Fibroblast of the conjunctiva (primary cell): ENCODE data around the gene TPPP.

ENCODE experiments used
- DNase-seq: peaks from one replicate; pipeline ENCODE4 v3.0.0-alpha.2; 2010; ENCODE audit warnings: low read depth

The TPPP gene

GRCh38 chr5:665541-665955 lies 27.6 kb downstream of the TPPP start:
- DNase-seq: no peak

- no peak for DNase-seq
These were observed 28.2 kb downstream of the TPPP start for GRCh38 chr5:664994-665360.

GRCh38 chr5:664343-664993 lies 28.7 kb downstream of the TPPP start:
- DNase-seq: no peak

GRCh38 chr5:663436-664342 lies 29.5 kb downstream of the TPPP start:
- DNase-seq: no peak

- DNase-seq: no peak
These were observed 30.3 kb downstream of the TPPP start for GRCh38 chr5:662751-663435.

- no peak for DNase-seq
These were observed 31.0 kb downstream of the TPPP start for GRCh38 chr5:661891-662750.

- DNase-seq: no peak
These were observed 32.6 kb downstream of the TPPP start for GRCh38 chr5:660491-661030.

GRCh38 chr5:659496-660263 lies 33.5 kb downstream of the TPPP start:
- DNase-seq: no peak

GRCh38 chr5:658103-658502 lies 35.0 kb downstream of the TPPP start:
- DNase-seq: no peak

GRCh38 chr5:657570-657969 lies 35.6 kb downstream of the TPPP start:
- no peak for DNase-seq

- no peak for DNase-seq
These were observed 37.7 kb downstream of the TPPP start for GRCh38 chr5:655406-655805.

GRCh38 chr5:654071-654778 lies 38.9 kb downstream of the TPPP start:
- no peak for DNase-seq

GRCh38 chr5:652773-653350 lies 40.3 kb downstream of the TPPP start:
- no peak for DNase-seq

GRCh38 chr5:652023-652515 lies 41.1 kb downstream of the TPPP start:
- DNase-seq: no peak

- DNase-seq: no peak
These were observed 41.7 kb downstream of the TPPP start for GRCh38 chr5:651296-652022.

GRCh38 chr5:647727-648126 lies 45.4 kb downstream of the TPPP start:
- DNase-seq: no peak

GRCh38 chr5:647311-647710 lies 45.8 kb downstream of the TPPP start:
- no peak for DNase-seq

- DNase-seq: no peak
These were observed 46.6 kb downstream of the TPPP start for GRCh38 chr5:646396-647201.
